IMR-90 (cell line): ENCODE data around the gene ANKRD11.

Experiments
- BHLHE40 ChIP-seq: fragments of 150-350 bp; IDR thresholded peaks from 2 replicates; pipeline ENCODE4 v1.6.1; 2016; ENCODE audit warnings: mild to moderate bottlenecking, low read depth, low read length
- CTCF ChIP-seq: conservative IDR thresholded peaks from 2 replicates; pipeline ENCODE4 v1.5.1; 2012; ENCODE audit warnings: mild to moderate bottlenecking, low read depth, low read length, improper control_type of control experiment
- POLR2A ChIP-seq: IDR thresholded peaks from 2 replicates; pipeline ENCODE4 v1.6.1; 2012; ENCODE audit warnings: mild to moderate bottlenecking, low read depth, low read length
- RFX5 ChIP-seq: IDR thresholded peaks from 2 replicates; pipeline ENCODE4 v1.8.0; 2012; ENCODE audit warnings: low read depth, mild to moderate bottlenecking, low read length, moderate library complexity

DNA sequence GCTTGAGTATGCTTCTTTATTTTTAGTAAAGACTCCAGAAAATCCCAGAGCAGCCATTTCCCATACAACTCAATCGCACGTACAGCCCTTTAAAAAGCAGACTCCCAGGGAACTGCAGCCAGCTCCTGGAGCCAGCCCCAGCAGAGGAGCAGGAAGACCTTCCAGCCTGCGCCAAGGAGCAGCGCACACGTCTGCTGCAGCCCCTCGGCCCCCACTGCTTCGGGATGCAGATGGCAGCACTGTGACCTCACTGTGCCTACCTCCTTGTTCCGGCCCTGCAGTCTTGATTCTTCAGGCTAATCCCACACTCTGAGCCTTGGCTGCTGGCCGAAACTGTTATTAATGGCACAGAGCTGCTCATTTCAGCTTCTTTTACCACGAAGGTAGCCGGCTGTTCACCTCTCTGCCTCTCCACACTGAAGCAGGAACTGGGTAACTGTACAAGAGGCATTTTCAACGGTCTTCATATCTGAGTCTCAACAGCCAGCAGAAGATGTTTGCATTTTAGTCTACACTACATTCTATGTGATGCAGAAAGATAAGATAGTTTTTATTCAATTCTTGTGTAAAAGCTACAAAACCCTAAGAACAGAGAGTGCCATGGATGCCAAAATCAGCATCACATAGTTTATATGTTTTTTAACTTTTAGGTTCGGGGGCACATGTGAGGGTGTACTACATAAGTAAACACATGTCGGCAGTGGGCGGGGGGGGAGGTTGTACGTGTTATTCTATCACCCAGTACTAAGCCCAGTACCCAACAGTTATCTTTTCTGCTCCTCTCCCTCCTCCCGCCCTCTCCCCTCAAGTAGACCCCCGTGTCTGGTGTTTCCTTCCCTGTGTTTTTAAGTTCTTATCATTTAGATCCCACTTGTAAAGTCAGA lies 130.9 kb downstream of the ANKRD11 start:
- no peak for TF ChIP-seq BHLHE40
- TF ChIP-seq CTCF = no peak
- TF ChIP-seq POLR2A = no peak
- no peak for TF ChIP-seq RFX5
